OCI-LY7 (cell line): Measurements from ENCODE around the gene OGT. TPM values are rescaled to one million over a fixed set of nuclear protein-coding genes. Genes with fewer than 3 reads are reported as not detected.
"Not testable (repeated sequence)": the region's sequence is repeated elsewhere in the genome, so short reads cannot be mapped to it uniquely, and the experiment has no call there.

Experiments
- BruUV-seq: library from RNA; stranded (reverse); fragments of 400-500 nt; replicated peaks from 2 replicates; lab custom pipeline; 2021; lab: Mats Ljungman, UMichigan
- CTCF ChIA-PET: fragments of 300-600 bp; sonication (Branson Sonifier 250); formaldehyde crosslinking; loops from one replicate; lab custom pipeline; 2022; ENCODE audit warnings: antibody characterized with exemption; ENCODE audit not compliant: unreplicated experiment; lab: Charles Lee
- POLR2A ChIA-PET: fragments of 300-600 bp; sonication (Branson Sonifier 250); formaldehyde crosslinking; loops from one replicate; lab custom pipeline; 2022; ENCODE audit warnings: antibody characterized with exemption; lab: Charles Lee
- DNase-seq: peaks from one replicate; pipeline ENCODE4 v3.0.0-alpha.2; 2015; ENCODE audit warnings: low spot score
- H2AFZ ChIP-seq: fragments of 200-600 bp; sonication (generic), shearing (Covaris generic); 2 replicates; pipeline ENCODE4 v1.6.1; 2014; ENCODE audit warnings: mild to moderate bottlenecking, antibody characterized with exemption, low read length, moderate library complexity
- H3K27ac ChIP-seq: fragments of 200-600 bp; sonication (generic); 2 replicates; pipeline ENCODE4 v1.5.1; 2014; ENCODE audit warnings: mixed run types, low read depth, mild to moderate bottlenecking, moderate library complexity, low read length, inconsistent platforms; ENCODE audit not compliant: poor library complexity, severe bottlenecking
- H3K36me3 ChIP-seq: fragments of 200-600 bp; sonication (generic); 2 replicates; pipeline ENCODE4 v1.6.1; 2014; ENCODE audit warnings: mild to moderate bottlenecking, antibody characterized with exemption, low read length, moderate library complexity, mixed read lengths; ENCODE audit not compliant: insufficient read depth
- H3K4me1 ChIP-seq: fragments of 200-600 bp; sonication (generic); 2 replicates; pipeline ENCODE4 v1.5.1; 2014; ENCODE audit warnings: mild to moderate bottlenecking, low read length; ENCODE audit not compliant: insufficient read depth, poor library complexity, severe bottlenecking
- H3K4me2 ChIP-seq: fragments of 200-600 bp; sonication (generic); 2 replicates; pipeline ENCODE4 v1.6.1; 2014; ENCODE audit warnings: mild to moderate bottlenecking, low read length
- H3K4me3 ChIP-seq: fragments of 200-600 bp; sonication (generic); 2 replicates; pipeline ENCODE4 v1.5.1; 2014; ENCODE audit warnings: mild to moderate bottlenecking, low read depth, low read length; ENCODE audit not compliant: poor library complexity, severe bottlenecking
- H3K79me2 ChIP-seq: fragments of 200-600 bp; sonication (generic); 2 replicates; pipeline ENCODE4 v1.6.1; 2016; ENCODE audit warnings: low read depth, mild to moderate bottlenecking, low read length, moderate library complexity, mixed read lengths; ENCODE audit not compliant: insufficient read depth
- H3K9me2 ChIP-seq: fragments of 200-600 bp; sonication (generic); 2 replicates; pipeline ENCODE4 v1.6.1; 2016; ENCODE audit warnings: mild to moderate bottlenecking, low read length, mixed read lengths; ENCODE audit not compliant: insufficient read depth
- H3K9me3 ChIP-seq: fragments of 200-600 bp; sonication (generic); 2 replicates; pipeline ENCODE4 v1.6.1; 2014; ENCODE audit warnings: mild to moderate bottlenecking, mixed run types, low read length, mixed read lengths
- H4K20me1 ChIP-seq: fragments of 200-600 bp; sonication (generic); 2 replicates; pipeline ENCODE4 v1.6.1; 2014; ENCODE audit warnings: mild to moderate bottlenecking, antibody characterized with exemption, low read length, moderate library complexity, mixed read lengths; ENCODE audit not compliant: insufficient read depth
- EZH2phosphoT487 ChIP-seq: fragments of 200-600 bp; sonication (generic); IDR thresholded peaks from 2 replicates; pipeline ENCODE4 v1.6.1; 2018; ENCODE audit warnings: low read depth, borderline replicate concordance, mild to moderate bottlenecking, mixed run types, antibody characterized with exemption, low read length, moderate library complexity, mixed read lengths
- intact Hi-C: fragments of 100-400 bp; cut with micrococcal nuclease; formaldehyde crosslinking; loops from one replicate; pipeline ENCODE4 v1.10.0; 2022; ENCODE audit not compliant: unreplicated experiment
- total RNA-seq, 2 experiments: library from RNA; depleted of rRNA in 1 of 2; stranded (reverse); fragments of >200 nt in 1 of 2; shearing (Covaris generic) in 1 of 2; gene quantifications; 2 replicates each; pipeline ENCODE4 v1.2.3, GENCODE V29; 2014 to 2022
- TF ChIP-seq, protein P1 (sequence below): fragments of 200-600 bp; sonication (generic); conservative IDR thresholded peaks from 2 replicates; pipeline ENCODE4 v1.5.1; 2014; ENCODE audit warnings: mild to moderate bottlenecking, antibody characterized with exemption, low read length, moderate library complexity, mixed read lengths

OGT gene
- total RNA-seq, 2 experiments from 2014 or later, result 185 to 291 TPM

DNA sequence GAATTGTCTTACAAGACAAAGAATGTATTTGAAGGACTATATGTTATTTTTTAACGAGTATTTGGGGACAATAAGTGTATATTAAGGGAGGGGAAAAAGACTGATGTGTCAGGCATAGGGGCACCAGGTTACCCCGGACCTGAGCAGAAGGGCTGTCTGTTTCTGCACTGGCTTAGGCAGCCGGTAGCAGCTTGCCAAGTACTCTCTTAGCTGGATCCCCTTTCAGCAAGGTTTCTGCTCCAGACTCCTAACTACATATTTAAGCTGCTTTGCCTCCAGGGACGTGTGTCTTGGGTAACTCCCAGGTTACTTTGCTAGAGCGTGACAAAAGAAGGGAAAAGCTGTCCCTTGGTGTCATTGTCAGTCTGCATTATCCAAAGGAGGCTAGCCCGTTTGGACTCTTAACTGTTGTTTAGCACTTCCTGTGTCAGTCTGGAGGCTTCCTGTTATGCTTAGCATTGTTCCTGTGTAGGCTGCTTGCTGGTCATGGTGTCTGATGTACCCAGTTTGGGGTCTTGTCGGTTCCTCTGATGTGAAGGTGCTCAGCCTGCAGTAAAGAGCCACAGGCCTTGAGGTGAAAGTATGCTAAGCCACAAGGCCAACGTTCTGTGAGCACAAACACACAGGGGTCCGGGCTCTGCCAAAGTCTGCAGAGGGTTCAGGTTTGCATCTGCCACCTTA is 73.8 kb downstream of the OGT start:
- Histone ChIP-seq H3K4me2 (no peak overlapping the region), H3K79me2 (no peaks in the 10 kb centered on the region), H2AFZ (peak overlapping the region; percentile 11; the same call in 1 of the 2 replicates), H3K27ac (peak overlapping the region; percentile 42), H3K36me3 (peaks cover 83% of the 10 kb centered on the region), H3K4me3 (no peak overlapping the region), H3K4me1 (peaks cover 27% of the 10 kb centered on the region), H3K9me3 (no peaks in the 10 kb centered on the region), H3K9me2 (no peaks in the 10 kb centered on the region), H4K20me1 (no peaks in the 10 kb centered on the region)
- no peak for TF ChIP-seq EZH2phosphoT487
- TF ChIP-seq, protein P1, sequence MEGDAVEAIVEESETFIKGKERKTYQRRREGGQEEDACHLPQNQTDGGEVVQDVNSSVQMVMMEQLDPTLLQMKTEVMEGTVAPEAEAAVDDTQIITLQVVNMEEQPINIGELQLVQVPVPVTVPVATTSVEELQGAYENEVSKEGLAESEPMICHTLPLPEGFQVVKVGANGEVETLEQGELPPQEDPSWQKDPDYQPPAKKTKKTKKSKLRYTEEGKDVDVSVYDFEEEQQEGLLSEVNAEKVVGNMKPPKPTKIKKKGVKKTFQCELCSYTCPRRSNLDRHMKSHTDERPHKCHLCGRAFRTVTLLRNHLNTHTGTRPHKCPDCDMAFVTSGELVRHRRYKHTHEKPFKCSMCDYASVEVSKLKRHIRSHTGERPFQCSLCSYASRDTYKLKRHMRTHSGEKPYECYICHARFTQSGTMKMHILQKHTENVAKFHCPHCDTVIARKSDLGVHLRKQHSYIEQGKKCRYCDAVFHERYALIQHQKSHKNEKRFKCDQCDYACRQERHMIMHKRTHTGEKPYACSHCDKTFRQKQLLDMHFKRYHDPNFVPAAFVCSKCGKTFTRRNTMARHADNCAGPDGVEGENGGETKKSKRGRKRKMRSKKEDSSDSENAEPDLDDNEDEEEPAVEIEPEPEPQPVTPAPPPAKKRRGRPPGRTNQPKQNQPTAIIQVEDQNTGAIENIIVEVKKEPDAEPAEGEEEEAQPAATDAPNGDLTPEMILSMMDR, result no peak
- CTCF ChIA-PET, result no interaction called here
- intact Hi-C loops, result no loop called here
- peak; percentile 26 for DNase-seq
- POLR2A ChIA-PET, result interaction anchor here (0.7 to 0.9 kb wide), 2 partner anchors 44 to 551 kb away, joined by 3 read pairs; no protein-coding TSS in a partner anchor
- BruUV-seq, result no TSS peak

DNA sequence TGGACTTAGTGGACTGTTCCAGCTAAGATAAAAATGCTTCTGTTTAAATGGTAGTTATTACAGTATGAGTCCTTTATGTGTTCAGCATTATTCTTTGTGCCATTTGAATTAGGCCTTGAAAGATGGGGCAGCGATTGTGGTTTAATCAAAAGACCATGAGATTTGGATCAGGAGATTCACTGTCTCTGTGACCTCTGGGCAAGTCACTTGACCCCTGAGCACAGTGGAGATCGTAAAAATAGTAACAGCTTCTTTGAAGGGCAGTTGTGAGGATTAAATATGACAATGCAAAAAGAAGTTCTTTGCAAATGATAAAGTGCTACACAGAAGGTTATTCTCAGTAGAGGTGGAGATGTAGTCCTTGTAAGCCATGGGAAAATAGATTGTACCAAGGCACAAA is 74.6 kb downstream of the OGT start:
- intact Hi-C loops, result no loop called here
- no peak for DNase-seq
- Histone ChIP-seq H3K4me2 (no peak overlapping the region), H3K27ac (peak overlapping the region; percentile 42), H3K79me2 (no peaks in the 10 kb centered on the region), H3K9me3 (no peaks in the 10 kb centered on the region), H3K36me3 (peaks cover 79% of the 10 kb centered on the region), H4K20me1 (no peaks in the 10 kb centered on the region), H2AFZ (no peak overlapping the region), H3K9me2 (no peaks in the 10 kb centered on the region), H3K4me3 (no peak overlapping the region), H3K4me1 (peaks cover 27% of the 10 kb centered on the region)
- TF ChIP-seq, protein P1, result no peak
- TF ChIP-seq EZH2phosphoT487, result no peak
- ChIA-PET POLR2A (interaction anchor here (0.8 kb wide), 1 partner anchor 9 kb away, joined by 3 read pairs; no protein-coding TSS in a partner anchor), CTCF (no interaction called here)
- BruUV-seq, result no TSS peak

DNA sequence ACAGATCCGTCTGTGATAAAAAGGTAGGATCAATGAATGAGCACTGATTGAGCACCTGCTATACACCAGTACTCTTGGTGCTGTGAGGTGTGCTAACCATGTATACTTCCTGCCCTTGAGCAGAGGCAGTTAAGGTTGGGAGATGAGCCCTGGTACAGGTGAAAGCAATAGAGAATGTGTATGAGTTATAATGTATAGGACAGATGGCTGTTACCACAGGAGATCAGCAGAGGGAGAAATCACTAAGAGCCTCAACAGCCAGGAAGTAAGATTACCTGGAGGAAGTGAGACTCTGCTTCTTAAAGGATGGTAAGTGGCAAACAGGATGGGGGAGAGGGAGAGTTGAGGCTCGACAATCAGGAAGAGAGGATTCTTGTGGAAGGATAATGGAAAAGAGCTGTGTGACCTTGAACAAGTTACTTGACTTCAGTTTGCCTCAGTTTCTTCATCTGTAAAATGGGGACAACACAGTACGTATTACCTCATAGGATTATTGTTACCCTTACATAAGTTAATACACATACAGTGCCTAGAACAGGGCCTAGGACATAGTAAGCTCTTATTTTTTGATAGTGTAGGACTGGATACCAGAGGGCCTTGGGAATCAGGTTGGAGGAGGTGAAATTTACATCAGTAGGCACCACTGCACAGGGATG is 76.3 kb downstream of the OGT start:
- Histone ChIP-seq H4K20me1 (no peaks in the 10 kb centered on the region), H3K4me1 (peaks cover 27% of the 10 kb centered on the region), H3K4me3 (no peak overlapping the region), H3K4me2 (no peak overlapping the region), H2AFZ (no peak overlapping the region), H3K79me2 (no peaks in the 10 kb centered on the region), H3K36me3 (peaks cover 78% of the 10 kb centered on the region), H3K9me3 (no peaks in the 10 kb centered on the region), H3K27ac (peak overlapping the region; percentile 30), H3K9me2 (no peaks in the 10 kb centered on the region)
- TF ChIP-seq, protein P1, result peak; percentile 49
- TF ChIP-seq EZH2phosphoT487, result no peak
- ChIA-PET POLR2A (no interaction called here), CTCF (no interaction called here)
- DNase-seq, result peak; percentile 59
- intact Hi-C loops, result loop anchor here (1.0 kb wide), 1 partner anchor 43 kb away; no protein-coding TSS in a partner anchor
- BruUV-seq, result no TSS peak

DNA sequence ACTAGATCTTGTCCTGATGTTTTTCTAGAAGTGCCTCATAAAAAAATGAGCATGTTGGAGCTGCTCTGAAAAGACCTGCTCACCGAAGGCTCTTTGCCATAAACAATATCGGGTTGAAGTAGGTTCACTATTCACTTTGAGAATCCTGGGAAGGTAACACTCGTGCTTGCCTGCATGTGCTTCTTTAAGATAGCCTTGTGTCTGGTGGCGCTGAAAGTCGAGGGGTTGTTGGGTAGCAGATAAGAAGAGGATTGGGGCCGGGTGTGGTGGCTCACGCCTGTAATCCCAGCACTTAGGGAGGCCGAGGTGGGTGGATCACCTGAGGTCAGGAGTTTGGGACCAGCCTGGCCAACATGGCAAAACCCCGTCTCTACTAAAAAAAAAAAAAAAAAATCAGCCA is 78.8 kb downstream of the OGT start:
- H3K4me3 ChIP-seq, H3K27ac ChIP-seq, H3K4me2 ChIP-seq, BruUV-seq, POLR2A ChIA-PET, intact Hi-C loops, H3K9me2 ChIP-seq, DNase-seq, H2AFZ ChIP-seq, H3K79me2 ChIP-seq, CTCF ChIA-PET, H3K9me3 ChIP-seq, H4K20me1 ChIP-seq: not testable (repeated sequence)
- Histone ChIP-seq H3K36me3 (peaks cover 54% of the 10 kb centered on the region), H3K4me1 (peaks cover 20% of the 10 kb centered on the region)
